HepG2 (cell line): Measurements from ENCODE around the gene MTRR. TPM values are rescaled to one million over a fixed set of nuclear protein-coding genes. Genes with fewer than 3 reads are reported as not detected.
A peak's percentile ranks its signal among the peaks of the same experiment; 100 is the strongest.

Experiments
- ATAC-seq: fragments of 200-7000 bp; cut with Tn5 transposase; 3 replicates; pipeline ENCODE4 v1.9.1; 2020; ENCODE audit warnings: mild to moderate bottlenecking, moderate library complexity
- BruUV-seq: library from RNA; stranded (reverse); fragments of 400-500 nt; replicated peaks from 2 replicates; lab custom pipeline; 2021; lab: Mats Ljungman, UMichigan
- CTCF ChIA-PET: fragments of 300-600 bp; formaldehyde crosslinking; extraction: SDS; loops from one replicate; lab custom pipeline; 2021; ENCODE audit warnings: low total read pairs, inconsistent platforms, low intra/inter-chr PET ratio; lab: Yijun Ruan, JAX
- POLR2A ChIA-PET: fragments of 350-600 bp; sonication (Branson Sonifier 250); formaldehyde crosslinking; loops from one replicate; lab custom pipeline; 2020; ENCODE audit warnings: antibody characterized with exemption, inconsistent platforms; lab: Yijun Ruan, JAX
- DNase-seq: peaks from one replicate; pipeline ENCODE4 v3.0.0-alpha.2; 2015; ENCODE audit warnings: low spot score
- FAIRE-seq: peaks from 3 replicates; lab custom pipeline; 2011; peaks lifted over from hg19 to GRCh38; lab: Jason Lieb, UNC
- H2AFZ ChIP-seq: one replicate; pipeline ENCODE4 v1.6.1; 2011; ENCODE audit warnings: low read length, inconsistent platforms
- H3K27ac ChIP-seq: fragments of 300-600 bp; 3 replicates; pipeline ENCODE4 v1.8.0; 2011; ENCODE audit warnings: mixed run types, mild to moderate bottlenecking, mixed read lengths, low read length, inconsistent platforms; ENCODE audit not compliant: insufficient read depth; ENCODE audit errors: extremely low read length
- H3K27me3 ChIP-seq, 2 experiments: fragments of 200-600 bp in 1 of 2; 2 replicates in 1 of 2; 3 replicates in 1 of 2; pipeline versions ENCODE4 v1.6.0 to v1.8.0; 2011; ENCODE audit warnings: low read length in 2 of 2, mild to moderate bottlenecking in 2 of 2, moderate library complexity in 2 of 2, inconsistent platforms in 1 of 2; ENCODE audit not compliant: insufficient read depth in 2 of 2, control insufficient read depth in 1 of 2
- H3K36me3 ChIP-seq, 2 experiments: fragments of 200-600 bp in 1 of 2; replicated peaks in 1 of 2; 2 replicates in 1 of 2; 3 replicates in 1 of 2; pipeline versions ENCODE4 v1.5.1 to v1.8.0; 2011; ENCODE audit warnings: low read length in 2 of 2, inconsistent platforms in 1 of 2; ENCODE audit not compliant: insufficient read depth in 2 of 2, control insufficient read depth in 1 of 2
- H3K4me1 ChIP-seq: 2 replicates; pipeline ENCODE4 v1.5.1; 2012; ENCODE audit warnings: low read length, inconsistent platforms; ENCODE audit not compliant: insufficient read depth
- H3K4me2 ChIP-seq: 2 replicates; pipeline ENCODE4 v1.6.0; 2011; ENCODE audit warnings: low read depth, low read length, inconsistent platforms
- H3K4me3 ChIP-seq, 3 experiments: fragments of 200-600 bp in 1 of 3; sonication (generic), shearing (Covaris generic) in 1 of 3; replicated peaks in 1 of 3; 2 replicates each; pipeline ENCODE4 v1.5.1; 2011 to 2016; ENCODE audit warnings: low read length in 3 of 3, inconsistent platforms in 2 of 3, low read depth in 2 of 3, mild to moderate bottlenecking in 2 of 3, control low read depth in 1 of 3, mixed read lengths in 1 of 3; ENCODE audit not compliant: insufficient read depth in 1 of 3
- H3K79me2 ChIP-seq: one replicate; pipeline ENCODE4 v1.6.1; 2011; ENCODE audit warnings: low read length, inconsistent platforms; ENCODE audit not compliant: insufficient read depth
- H3K9ac ChIP-seq: 2 replicates; pipeline ENCODE4 v1.6.0; 2011; ENCODE audit warnings: mild to moderate bottlenecking, low read depth, low read length, inconsistent platforms; ENCODE audit not compliant: insufficient read depth
- H3K9me3 ChIP-seq: 2 replicates; pipeline ENCODE4 v1.5.1; 2012; ENCODE audit warnings: mild to moderate bottlenecking, low read length
- H4K20me1 ChIP-seq: 2 replicates; pipeline ENCODE4 v1.6.0; 2011; ENCODE audit warnings: inconsistent platforms, mild to moderate bottlenecking, low read length, moderate library complexity; ENCODE audit not compliant: insufficient read depth
- CCDC6 ChIP-seq: sonication (generic); formaldehyde crosslinking; IDR thresholded peaks from 2 replicates; pipeline ENCODE4 v1.8.1; 2022; ENCODE audit warnings: mild to moderate bottlenecking, missing genetic modification reagents, moderate library complexity
- JUNB ChIP-seq: sonication (generic); formaldehyde crosslinking; IDR thresholded peaks from 2 replicates; pipeline ENCODE4 v1.8.0; 2022; ENCODE audit warnings: missing genetic modification reagents, mild to moderate bottlenecking, borderline replicate concordance
- MAFG ChIP-seq: sonication (generic); formaldehyde crosslinking; IDR thresholded peaks from 2 replicates; pipeline ENCODE4 v1.5.1; 2020; ENCODE audit warnings: mild to moderate bottlenecking, missing genetic modification reagents
- TBL1XR1 ChIP-seq: fragments of 150-350 bp; IDR thresholded peaks from 2 replicates; pipeline ENCODE4 v1.6.1; 2014; ENCODE audit warnings: borderline replicate concordance, low read length; ENCODE audit not compliant: partially characterized antibody
- WGBS: methylation state at CpG from one replicate; pipeline ENCODE4 v1.1.6; 2017; ENCODE audit warnings: low lambda C conversion rate; 5-methylcytosine and 5-hydroxymethylcytosine counted together
- in situ Hi-C: cut with HindIII; loops from 2 replicates; pipeline ENCODE4 v1.10.0; 2017; ENCODE audit warnings: low pct_unique_long_range_greater_than_20kb; ENCODE audit not compliant: extremely low pct_ligation_motif_present
- intact Hi-C: fragments of 100-400 bp; cut with micrococcal nuclease; formaldehyde crosslinking; loops from one replicate; pipeline ENCODE4 v1.10.0; 2022; ENCODE audit not compliant: unreplicated experiment
- polyA plus RNA-seq, 8 experiments: library from polyadenylated mRNA; depleted of rRNA in 3 of 8; stranded (reverse) in 7 of 8; unstranded in 1 of 8; fragments of >200 nt; fragmentation: Illumina TruSeq in 4 of 8; extraction: Trizol in 4 of 8; gene quantifications; 2 replicates each; pipeline versions ENCODE4 v1.2.1 to v1.2.3, GENCODE V29; 2011 to 2016; ENCODE audit warnings: low read depth in 4 of 8, missing spikeins in 1 of 8, mixed read lengths in 1 of 8; ENCODE audit not compliant: insufficient read depth in 1 of 8
- total RNA-seq, 5 experiments: library from RNA; depleted of rRNA; stranded (reverse); fragments of >200 nt; fragmentation: Illumina TruSeq; extraction: Trizol; gene quantifications; 2 replicates each; pipeline ENCODE4 v1.2.3, GENCODE V29; 2016; ENCODE audit warnings: low read depth in 1 of 5
- TF ChIP-seq, protein P1 (sequence below): IDR thresholded peaks from 2 replicates; pipeline ENCODE4 v1.6.1; 2016; ENCODE audit warnings: low read depth

Gene MTRR
- total and polyA plus RNA-seq, 2 of the 13 experiments (the other 11 are each of a cell fraction or from before 2014, with no cell fraction given): 39.2 to 59.2 TPM

DNA sequence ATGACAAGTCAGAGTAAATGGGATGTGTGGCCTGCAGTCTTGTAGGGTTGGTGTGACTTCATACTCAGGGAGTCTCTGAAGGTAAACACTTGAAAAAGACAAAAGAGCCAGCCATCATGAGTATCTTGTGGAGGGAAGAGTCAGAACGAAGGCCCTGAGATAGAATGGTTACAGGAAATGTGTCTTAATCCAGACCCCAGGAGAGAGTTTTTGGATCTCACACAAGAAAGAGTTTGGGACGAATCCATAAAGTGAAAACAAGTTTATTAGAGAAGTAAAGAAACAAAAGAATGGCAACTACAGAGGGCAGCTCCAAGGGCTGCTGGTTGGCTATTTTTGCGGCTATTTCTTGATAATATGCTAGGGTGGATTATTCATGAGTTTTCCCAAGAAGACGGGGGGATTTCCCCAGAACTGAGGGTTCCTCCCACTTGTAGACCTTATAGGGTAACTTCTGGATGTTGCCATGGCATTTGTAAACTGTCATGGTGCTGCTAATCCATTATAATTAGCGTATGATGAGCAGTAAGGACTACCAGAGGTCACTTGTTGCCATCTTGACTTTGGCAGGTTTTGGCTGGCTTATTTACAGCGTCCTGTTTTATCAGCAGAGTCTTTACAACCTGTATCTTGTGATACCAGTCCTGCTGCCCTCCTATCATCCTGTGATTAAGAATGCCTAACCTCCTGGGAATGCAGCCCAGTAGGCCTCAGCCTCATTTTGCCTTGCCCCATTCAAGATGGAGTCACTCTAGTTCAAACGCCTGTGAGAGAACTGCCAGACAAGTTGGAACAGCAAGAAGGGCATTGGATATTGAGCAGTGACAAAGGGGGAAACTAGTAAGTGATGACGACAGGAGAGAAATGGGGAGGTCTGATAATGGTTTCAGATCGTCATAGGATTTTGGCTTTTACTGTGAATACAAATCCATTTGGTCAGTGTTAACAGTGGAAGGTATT is 34.0 kb downstream of the MTRR start:
- CTCF ChIA-PET: no interaction called here
- H3K27ac ChIP-seq: no peak overlapping the region
- no peak for DNase-seq
- no peak for TF ChIP-seq TBL1XR1
- no peak for TF ChIP-seq JUNB (CRISPR knock-in tag)
- TF ChIP-seq, protein P1, sequence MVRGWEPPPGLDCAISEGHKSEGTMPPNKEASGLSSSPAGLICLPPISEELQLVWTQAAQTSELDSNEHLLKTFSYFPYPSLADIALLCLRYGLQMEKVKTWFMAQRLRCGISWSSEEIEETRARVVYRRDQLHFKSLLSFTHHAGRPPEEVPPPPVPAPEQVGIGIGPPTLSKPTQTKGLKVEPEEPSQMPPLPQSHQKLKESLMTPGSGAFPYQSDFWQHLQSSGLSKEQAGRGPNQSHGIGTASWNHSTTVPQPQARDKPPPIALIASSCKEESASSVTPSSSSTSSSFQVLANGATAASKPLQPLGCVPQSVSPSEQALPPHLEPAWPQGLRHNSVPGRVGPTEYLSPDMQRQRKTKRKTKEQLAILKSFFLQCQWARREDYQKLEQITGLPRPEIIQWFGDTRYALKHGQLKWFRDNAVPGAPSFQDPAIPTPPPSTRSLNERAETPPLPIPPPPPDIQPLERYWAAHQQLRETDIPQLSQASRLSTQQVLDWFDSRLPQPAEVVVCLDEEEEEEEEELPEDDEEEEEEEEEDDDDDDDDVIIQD: no peak
- TF ChIP-seq MAFG (CRISPR knock-in tag): no peak
- no peak for TF ChIP-seq CCDC6 (CRISPR knock-in tag)
- TF ChIP-seq, all 625 proteins: peak for 0
- Histone ChIP-seq H3K4me3 (no peak overlapping the region), H3K4me2 (no peak overlapping the region), H3K9me3 (peaks cover 8% of the 10 kb centered on the region), H3K4me1 (no peaks in the 10 kb centered on the region), H3K79me2 (no peaks in the 10 kb centered on the region), H4K20me1 (no peaks in the 10 kb centered on the region), H2AFZ (no peak overlapping the region), H3K27me3 (no peaks in the 10 kb centered on the region), H3K36me3 (peaks cover 5 to 28% of the 10 kb centered on the region in 2 experiments), H3K9ac (no peak overlapping the region)
- intact Hi-C loops: no loop called here
- ATAC-seq (peak; percentile 23; the same call in 2 of the 3 replicates), FAIRE-seq (no peak)
- BruUV-seq: no TSS peak
- in situ Hi-C loops: no loop called here
- POLR2A ChIA-PET: no interaction called here
- 95% methylated on average over 8 of the region's 9 CpGs for WGBS
